ENCODE results near the gene PNLIPRP3.

DNA sequence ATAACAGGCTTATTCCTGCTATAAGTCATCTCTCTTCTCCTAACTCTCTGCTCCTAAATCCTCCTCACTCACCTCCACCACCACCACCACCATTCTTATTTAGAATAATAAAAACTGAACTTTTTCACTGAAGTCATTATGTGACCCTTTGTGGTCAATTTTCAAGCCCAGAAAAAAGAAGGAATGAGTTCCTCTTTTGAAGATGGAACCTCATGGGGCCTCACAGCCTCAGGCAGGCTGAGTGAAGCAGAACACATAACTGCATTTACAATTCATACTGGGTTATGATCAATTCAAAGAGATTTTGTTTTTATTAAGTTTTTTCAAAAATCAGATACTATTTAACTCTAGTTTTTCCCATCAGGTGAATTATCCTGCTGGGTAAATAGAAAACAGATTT is 29.8 kb downstream of the PNLIPRP3 start:
- TF ChIP-seq, protein P1, sequence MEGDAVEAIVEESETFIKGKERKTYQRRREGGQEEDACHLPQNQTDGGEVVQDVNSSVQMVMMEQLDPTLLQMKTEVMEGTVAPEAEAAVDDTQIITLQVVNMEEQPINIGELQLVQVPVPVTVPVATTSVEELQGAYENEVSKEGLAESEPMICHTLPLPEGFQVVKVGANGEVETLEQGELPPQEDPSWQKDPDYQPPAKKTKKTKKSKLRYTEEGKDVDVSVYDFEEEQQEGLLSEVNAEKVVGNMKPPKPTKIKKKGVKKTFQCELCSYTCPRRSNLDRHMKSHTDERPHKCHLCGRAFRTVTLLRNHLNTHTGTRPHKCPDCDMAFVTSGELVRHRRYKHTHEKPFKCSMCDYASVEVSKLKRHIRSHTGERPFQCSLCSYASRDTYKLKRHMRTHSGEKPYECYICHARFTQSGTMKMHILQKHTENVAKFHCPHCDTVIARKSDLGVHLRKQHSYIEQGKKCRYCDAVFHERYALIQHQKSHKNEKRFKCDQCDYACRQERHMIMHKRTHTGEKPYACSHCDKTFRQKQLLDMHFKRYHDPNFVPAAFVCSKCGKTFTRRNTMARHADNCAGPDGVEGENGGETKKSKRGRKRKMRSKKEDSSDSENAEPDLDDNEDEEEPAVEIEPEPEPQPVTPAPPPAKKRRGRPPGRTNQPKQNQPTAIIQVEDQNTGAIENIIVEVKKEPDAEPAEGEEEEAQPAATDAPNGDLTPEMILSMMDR (conservative IDR thresholded peaks at IDR 0.05; ENCODE audit: low read length), result no peak
- TF ChIP-seq EZH2phosphoT487 (IDR thresholded peaks at IDR 0.05; ENCODE audit: borderline replicate concordance), result no peak
